ENCODE data around the gene STK32C. TPM values are rescaled to one million over a fixed set of nuclear protein-coding genes. Genes with fewer than 3 reads are reported as not detected.

The STK32C gene
- total and polyA plus RNA-seq, 2 of the 4 experiments (the other 2 are of a cell fraction), result 5.0 to 8.3 TPM

DNA sequence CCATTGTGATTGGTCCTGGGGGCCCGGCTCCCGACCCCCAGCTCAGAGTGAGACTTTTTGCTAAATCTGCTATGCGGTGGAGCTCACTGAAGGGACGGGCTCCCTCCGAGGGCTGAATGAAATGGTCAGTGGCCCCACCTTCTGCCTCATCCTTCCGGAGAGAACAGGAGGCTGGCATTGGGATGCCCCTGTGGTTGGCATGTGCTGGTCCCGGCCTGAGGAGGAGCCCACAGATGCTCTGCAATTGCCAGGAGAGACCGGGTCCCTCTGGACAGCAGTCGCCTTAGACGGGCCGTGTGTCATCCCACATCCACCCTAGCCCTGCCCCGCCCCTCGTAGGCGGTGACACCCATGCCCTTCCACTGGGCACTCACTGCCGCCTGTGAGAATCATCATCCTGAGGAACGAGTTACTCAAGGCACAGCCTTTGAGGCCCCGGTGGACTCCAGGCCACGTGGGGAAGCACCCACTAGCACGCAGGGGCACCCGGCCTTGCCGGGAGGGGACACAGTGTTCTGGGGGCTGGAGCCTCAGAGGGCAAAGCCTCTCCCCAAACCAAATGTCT lies 142.3 kb downstream of the STK32C start:
- dilution Hi-C loops (cut with HindIII; ENCODE audit: low sequenced_read_pairs, unreplicated experiment) (no loop called here), intact Hi-C loops (cut with micrococcal nuclease) (no loop called here), in situ Hi-C loops (cut with MboI; ENCODE audit: low sequenced_read_pairs) (no loop called here)
- no peaks in the 10 kb centered on the region for H4K20me1 ChIP-seq (ENCODE audit: insufficient read depth, low read length)
- H3K4me3 ChIP-seq (ENCODE audit: insufficient read depth, low read depth, low read length), result no peak overlapping the region
- WGBS, 2 experiments (ENCODE audit: extremely low coverage in 2 of 2, insufficient read length in 1 of 2), result 80% methylated on average over 4 of the region's 21 CpGs; no CpG with 5 or more reads in 1 of the 2 experiments
- POLR2A ChIA-PET (ENCODE audit: unreplicated experiment), result no interaction called here
- DNase-seq, result no peak
- H2AFZ ChIP-seq (replicated peaks; ENCODE audit: low read length, poor library complexity), result no peak overlapping the region
- H3K27ac ChIP-seq (ENCODE audit: insufficient read depth, low read length), result no peak overlapping the region
- H3K4ac ChIP-seq (ENCODE audit: low read depth, low read length), result no peak overlapping the region
- BruUV-seq (replicated peaks), result no TSS peak
- no peak overlapping the region for H2BK120ac ChIP-seq (ENCODE audit: low read depth, low read length)
- TF ChIP-seq, protein P1, sequence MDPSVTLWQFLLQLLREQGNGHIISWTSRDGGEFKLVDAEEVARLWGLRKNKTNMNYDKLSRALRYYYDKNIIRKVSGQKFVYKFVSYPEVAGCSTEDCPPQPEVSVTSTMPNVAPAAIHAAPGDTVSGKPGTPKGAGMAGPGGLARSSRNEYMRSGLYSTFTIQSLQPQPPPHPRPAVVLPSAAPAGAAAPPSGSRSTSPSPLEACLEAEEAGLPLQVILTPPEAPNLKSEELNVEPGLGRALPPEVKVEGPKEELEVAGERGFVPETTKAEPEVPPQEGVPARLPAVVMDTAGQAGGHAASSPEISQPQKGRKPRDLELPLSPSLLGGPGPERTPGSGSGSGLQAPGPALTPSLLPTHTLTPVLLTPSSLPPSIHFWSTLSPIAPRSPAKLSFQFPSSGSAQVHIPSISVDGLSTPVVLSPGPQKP (IDR thresholded peaks at IDR 0.05; ENCODE audit: borderline replicate concordance, low read depth, low read length), result no peak
- TF ChIP-seq, protein P2, sequence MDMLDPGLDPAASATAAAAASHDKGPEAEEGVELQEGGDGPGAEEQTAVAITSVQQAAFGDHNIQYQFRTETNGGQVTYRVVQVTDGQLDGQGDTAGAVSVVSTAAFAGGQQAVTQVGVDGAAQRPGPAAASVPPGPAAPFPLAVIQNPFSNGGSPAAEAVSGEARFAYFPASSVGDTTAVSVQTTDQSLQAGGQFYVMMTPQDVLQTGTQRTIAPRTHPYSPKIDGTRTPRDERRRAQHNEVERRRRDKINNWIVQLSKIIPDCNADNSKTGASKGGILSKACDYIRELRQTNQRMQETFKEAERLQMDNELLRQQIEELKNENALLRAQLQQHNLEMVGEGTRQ (IDR thresholded peaks at IDR 0.05; ENCODE audit: low read depth, low read length), result no peak
- TF ChIP-seq SMC3 (IDR thresholded peaks at IDR 0.05; ENCODE audit: low read depth, low read length) (no peak), MAFK (IDR thresholded peaks at IDR 0.05; ENCODE audit: low read depth, low read length) (no peak), FOS (IDR thresholded peaks at IDR 0.05; ENCODE audit: low read depth, low read length) (no peak), RAD21 (IDR thresholded peaks at IDR 0.05; ENCODE audit: low read length) (no peak), POLR2A (IDR thresholded peaks at IDR 0.05; ENCODE audit: low read depth, low read length) (no peak), BHLHE40 (IDR thresholded peaks at IDR 0.05; ENCODE audit: low read depth, low read length) (no peak), CEBPB (IDR thresholded peaks at IDR 0.05; ENCODE audit: low read depth, low read length) (no peak), MAZ (IDR thresholded peaks at IDR 0.05; ENCODE audit: borderline replicate concordance, low read depth, low read length) (no peak), RFX5 (IDR thresholded peaks at IDR 0.05; ENCODE audit: low read depth, low read length) (no peak), CHD1 (IDR thresholded peaks at IDR 0.05; ENCODE audit: low read depth, low read length) (no peak), RCOR1 (IDR thresholded peaks at IDR 0.05; ENCODE audit: insufficient replicate concordance, low read length) (no peak), NFE2L2 (IDR thresholded peaks at IDR 0.05; ENCODE audit: low read depth, low read length) (no peak)
- TF ChIP-seq, protein P3, sequence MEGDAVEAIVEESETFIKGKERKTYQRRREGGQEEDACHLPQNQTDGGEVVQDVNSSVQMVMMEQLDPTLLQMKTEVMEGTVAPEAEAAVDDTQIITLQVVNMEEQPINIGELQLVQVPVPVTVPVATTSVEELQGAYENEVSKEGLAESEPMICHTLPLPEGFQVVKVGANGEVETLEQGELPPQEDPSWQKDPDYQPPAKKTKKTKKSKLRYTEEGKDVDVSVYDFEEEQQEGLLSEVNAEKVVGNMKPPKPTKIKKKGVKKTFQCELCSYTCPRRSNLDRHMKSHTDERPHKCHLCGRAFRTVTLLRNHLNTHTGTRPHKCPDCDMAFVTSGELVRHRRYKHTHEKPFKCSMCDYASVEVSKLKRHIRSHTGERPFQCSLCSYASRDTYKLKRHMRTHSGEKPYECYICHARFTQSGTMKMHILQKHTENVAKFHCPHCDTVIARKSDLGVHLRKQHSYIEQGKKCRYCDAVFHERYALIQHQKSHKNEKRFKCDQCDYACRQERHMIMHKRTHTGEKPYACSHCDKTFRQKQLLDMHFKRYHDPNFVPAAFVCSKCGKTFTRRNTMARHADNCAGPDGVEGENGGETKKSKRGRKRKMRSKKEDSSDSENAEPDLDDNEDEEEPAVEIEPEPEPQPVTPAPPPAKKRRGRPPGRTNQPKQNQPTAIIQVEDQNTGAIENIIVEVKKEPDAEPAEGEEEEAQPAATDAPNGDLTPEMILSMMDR (conservative IDR thresholded peaks at IDR 0.05; ENCODE audit: low read depth, low read length), result no peak
- CTCF ChIA-PET, result no interaction called here
- no peak overlapping the region for H2BK15ac ChIP-seq (ENCODE audit: low read depth, low read length)
- H4K8ac ChIP-seq (ENCODE audit: low read depth in 2 of 2, low read length in 2 of 2), result no peak overlapping the region
- no peak for ATAC-seq (ENCODE audit: low read depth)
- H3K27me3 ChIP-seq (ENCODE audit: control insufficient read depth, insufficient read depth, low read length), result no peaks in the 10 kb centered on the region; the same call in 1 of the 2 replicates
- no peak overlapping the region for H3K4me2 ChIP-seq (ENCODE audit: low read depth, low read length)
- H3K36me3 ChIP-seq (ENCODE audit: control insufficient read depth, insufficient read depth, low read length), result no peaks in the 10 kb centered on the region
- H3K23ac ChIP-seq (ENCODE audit: low read depth, low read length), result no peak overlapping the region
- no peaks in the 10 kb centered on the region for H3K9me1 ChIP-seq (ENCODE audit: insufficient read depth, low read length)
- H3K14ac ChIP-seq (replicated peaks; ENCODE audit: low read depth, low read length), result no peak overlapping the region
- no peaks in the 10 kb centered on the region for H3K4me1 ChIP-seq (ENCODE audit: control insufficient read depth, insufficient read depth, low read length)
- H2AK5ac ChIP-seq (ENCODE audit: low read depth, low read length), result no peak overlapping the region
- H3K9ac ChIP-seq (ENCODE audit: low read depth, low read length), result no peak overlapping the region
- no peak overlapping the region for H4K5ac ChIP-seq (ENCODE audit: low read depth, low read length)
- H4K91ac ChIP-seq (ENCODE audit: insufficient read depth, low read depth, low read length), result no peak overlapping the region
- H3K9me3 ChIP-seq (ENCODE audit: control insufficient read depth, insufficient read depth, low read length), result no peaks in the 10 kb centered on the region
- H3K79me1 ChIP-seq (ENCODE audit: low read depth in 1 of 2, low read length in 2 of 2), result no peaks in the 10 kb centered on the region
- H2BK20ac ChIP-seq (ENCODE audit: low read depth, low read length), result no peak overlapping the region
- H2BK5ac ChIP-seq (ENCODE audit: low read depth, low read length, poor library complexity, severe bottlenecking), result no peak overlapping the region
- H3K56ac ChIP-seq (ENCODE audit: extremely low read depth, insufficient read depth, low read length), result no peak overlapping the region
- no peak overlapping the region for H3K18ac ChIP-seq (ENCODE audit: low read depth, low read length)
- no peak overlapping the region for H2AK9ac ChIP-seq (replicated peaks; ENCODE audit: low read depth, low read length, poor library complexity)
